Measurements from ENCODE around the gene UCN.

GRCh38 chr2:27306573-27307286 lies 1.5 kb downstream of the UCN start:
- TF ChIP-seq CTCF (IDR thresholded peaks at IDR 0.05) (no peak), POLR2A (IDR thresholded peaks at IDR 0.05; ENCODE audit: low read depth) (no peak), EP300 (IDR thresholded peaks at IDR 0.05) (no peak)
